NB4 (cell line): ENCODE results near the gene HRAS.

Source experiments
- DNase-seq: peaks from one replicate; pipeline ENCODE4 v3.0.0; 2010; ENCODE audit warnings: low read depth
- H3K4me3 ChIP-seq: one replicate; pipeline ENCODE4 v1.5.1; 2011; ENCODE audit warnings: mild to moderate bottlenecking, low read depth, low read length, moderate library complexity
- MYC ChIP-seq: IDR thresholded peaks from 2 replicates; pipeline ENCODE4 v1.6.1; 2011; ENCODE audit warnings: low read depth, low read length
- POLR2A ChIP-seq: IDR thresholded peaks from 2 replicates; pipeline ENCODE4 v1.6.1; 2011; ENCODE audit warnings: mild to moderate bottlenecking; ENCODE audit not compliant: insufficient read length; ENCODE audit errors: extremely low read depth
- TF ChIP-seq, protein P1 (sequence below): IDR thresholded peaks from one replicate; pipeline ENCODE4 v1.5.1; 2012; ENCODE audit warnings: low read depth, low read length
- TF ChIP-seq, protein P2 (sequence below): IDR thresholded peaks from 2 replicates; pipeline ENCODE4 v1.6.1; 2011; ENCODE audit warnings: low read depth, low read length

Gene HRAS

DNA sequence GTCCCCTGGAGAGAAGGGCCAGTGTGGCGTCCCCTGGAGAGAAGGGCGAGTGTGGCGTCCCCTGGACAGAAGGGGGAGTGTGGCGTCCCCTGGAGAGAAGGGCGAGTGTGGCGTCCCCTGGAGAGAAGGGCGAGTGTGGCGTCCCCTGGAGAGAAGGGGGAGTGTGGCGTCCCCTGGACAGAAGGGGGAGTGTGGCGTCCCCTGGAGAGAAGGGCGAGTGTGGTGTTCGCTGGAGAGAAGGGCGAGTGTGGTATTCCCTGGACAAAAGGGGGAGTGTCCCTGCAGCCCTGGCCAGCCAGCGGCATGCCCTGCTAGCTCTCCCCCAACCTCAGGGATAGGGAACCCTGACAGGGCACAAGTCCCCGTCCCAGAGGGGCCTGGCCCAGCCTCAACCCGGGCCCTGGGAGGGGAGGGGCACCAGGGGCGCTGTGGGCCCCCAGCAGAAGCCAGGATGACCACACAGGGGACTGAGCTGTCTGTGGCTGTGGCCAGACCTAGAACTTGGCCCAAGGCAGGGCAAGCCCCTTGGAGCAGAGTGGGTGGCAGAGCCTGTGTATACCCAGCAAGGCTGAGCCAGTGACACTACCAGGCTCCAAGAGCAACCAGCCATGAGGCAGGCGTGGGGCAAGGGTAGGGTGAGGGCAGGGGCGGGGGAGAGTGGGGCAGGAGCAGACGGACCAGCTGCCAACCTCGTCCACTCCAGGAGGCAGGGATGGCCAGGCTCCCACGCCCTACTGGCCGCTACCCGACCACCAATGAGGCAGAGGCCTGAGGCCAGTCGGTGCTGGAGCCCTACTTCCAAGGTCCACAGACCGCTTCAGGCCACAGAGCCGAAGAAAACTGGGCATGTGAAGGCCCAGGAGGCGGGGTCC, 4.2 kb downstream of the HRAS start:
- DNase-seq: no peak
- no peak overlapping the region for H3K4me3 ChIP-seq
- no peak for TF ChIP-seq MYC

DNA sequence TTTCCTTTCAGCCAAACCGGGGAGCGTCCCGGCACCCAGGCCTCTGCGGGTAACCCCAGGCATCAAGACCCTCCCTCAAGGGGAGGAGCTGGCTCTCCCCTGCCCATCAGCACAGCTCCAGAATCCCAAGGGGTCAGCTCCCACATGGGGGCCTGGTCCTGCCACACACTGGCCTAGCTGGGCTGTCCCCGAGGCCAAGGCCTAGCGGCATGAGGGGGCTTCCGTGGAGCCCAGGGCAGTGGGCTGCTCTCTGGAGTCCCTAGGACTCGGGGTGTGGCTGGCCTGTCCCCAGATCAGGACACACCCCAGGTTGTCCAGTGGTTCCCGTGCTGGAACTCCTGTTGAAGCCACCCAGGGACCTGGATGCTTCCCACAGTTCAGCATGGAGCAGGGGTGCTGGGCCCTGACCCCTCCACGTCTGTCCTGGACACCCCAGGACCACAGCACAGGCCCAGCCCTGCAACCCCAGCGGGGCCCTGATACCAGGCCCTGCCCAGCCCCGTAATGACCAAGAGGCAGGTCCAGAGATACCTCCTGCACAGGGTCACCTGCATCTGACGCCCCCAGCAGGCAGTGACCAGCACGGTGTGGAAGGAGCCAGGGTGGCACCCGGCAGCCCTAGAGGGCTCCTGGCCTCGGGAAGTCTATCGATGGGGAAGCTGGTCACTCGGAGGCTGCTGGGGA, 5.5 kb downstream of the HRAS start:
- DNase-seq: no peak
- TF ChIP-seq, protein P1, sequence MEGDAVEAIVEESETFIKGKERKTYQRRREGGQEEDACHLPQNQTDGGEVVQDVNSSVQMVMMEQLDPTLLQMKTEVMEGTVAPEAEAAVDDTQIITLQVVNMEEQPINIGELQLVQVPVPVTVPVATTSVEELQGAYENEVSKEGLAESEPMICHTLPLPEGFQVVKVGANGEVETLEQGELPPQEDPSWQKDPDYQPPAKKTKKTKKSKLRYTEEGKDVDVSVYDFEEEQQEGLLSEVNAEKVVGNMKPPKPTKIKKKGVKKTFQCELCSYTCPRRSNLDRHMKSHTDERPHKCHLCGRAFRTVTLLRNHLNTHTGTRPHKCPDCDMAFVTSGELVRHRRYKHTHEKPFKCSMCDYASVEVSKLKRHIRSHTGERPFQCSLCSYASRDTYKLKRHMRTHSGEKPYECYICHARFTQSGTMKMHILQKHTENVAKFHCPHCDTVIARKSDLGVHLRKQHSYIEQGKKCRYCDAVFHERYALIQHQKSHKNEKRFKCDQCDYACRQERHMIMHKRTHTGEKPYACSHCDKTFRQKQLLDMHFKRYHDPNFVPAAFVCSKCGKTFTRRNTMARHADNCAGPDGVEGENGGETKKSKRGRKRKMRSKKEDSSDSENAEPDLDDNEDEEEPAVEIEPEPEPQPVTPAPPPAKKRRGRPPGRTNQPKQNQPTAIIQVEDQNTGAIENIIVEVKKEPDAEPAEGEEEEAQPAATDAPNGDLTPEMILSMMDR: no peak
- TF ChIP-seq POLR2A: no peak

DNA sequence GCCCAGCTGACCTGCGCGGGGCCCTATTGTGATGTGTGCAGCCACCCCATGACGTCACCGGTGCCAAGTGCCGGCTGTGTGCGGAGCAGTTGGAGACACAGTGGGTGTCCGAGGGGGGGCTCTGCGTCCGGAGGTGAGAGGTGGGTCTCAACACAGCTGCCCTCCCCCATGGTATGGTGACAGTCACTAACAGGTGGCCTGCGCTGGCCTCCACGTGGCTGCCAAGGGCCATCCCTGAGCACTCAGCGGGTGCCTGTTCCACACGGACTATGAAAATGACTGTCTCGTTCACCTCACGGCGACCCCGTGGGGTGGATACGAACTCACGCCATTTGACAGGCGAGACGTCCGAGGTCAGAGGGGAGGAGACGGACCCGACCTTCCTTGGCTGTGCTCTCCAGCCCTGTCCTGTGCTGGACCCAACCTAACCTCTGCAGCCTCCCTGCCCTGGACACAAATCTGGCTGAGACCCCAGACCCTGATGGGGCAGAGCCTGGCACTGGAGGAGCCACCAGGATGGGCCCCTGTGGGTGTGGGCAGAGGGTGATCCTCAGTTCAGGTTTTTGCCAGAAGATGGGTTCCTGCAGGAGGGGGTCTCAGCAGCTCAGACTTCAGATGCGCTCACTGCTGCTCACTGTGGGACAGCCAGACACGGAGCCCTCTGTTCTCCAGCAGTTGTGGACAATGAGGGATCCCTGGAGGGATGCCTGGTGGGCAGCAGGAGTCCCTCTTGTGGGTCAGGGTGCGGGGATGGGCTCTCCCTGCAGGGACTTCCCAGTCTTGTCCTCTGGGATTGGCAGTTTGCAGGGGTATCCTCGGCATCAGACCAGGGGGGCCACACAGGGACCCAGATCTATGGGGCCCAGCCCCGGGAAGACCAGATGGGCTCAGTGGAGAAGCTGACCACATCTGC, 6.3 kb downstream of the HRAS start:
- H3K4me3 ChIP-seq: no peak overlapping the region
- DNase-seq: no peak
- TF ChIP-seq, protein P2, sequence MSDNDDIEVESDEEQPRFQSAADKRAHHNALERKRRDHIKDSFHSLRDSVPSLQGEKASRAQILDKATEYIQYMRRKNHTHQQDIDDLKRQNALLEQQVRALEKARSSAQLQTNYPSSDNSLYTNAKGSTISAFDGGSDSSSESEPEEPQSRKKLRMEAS: no peak

More for the DNA sequence above, 5.5 kb downstream of the HRAS start:
- H3K4me3 ChIP-seq: no peak overlapping the region

DNA sequence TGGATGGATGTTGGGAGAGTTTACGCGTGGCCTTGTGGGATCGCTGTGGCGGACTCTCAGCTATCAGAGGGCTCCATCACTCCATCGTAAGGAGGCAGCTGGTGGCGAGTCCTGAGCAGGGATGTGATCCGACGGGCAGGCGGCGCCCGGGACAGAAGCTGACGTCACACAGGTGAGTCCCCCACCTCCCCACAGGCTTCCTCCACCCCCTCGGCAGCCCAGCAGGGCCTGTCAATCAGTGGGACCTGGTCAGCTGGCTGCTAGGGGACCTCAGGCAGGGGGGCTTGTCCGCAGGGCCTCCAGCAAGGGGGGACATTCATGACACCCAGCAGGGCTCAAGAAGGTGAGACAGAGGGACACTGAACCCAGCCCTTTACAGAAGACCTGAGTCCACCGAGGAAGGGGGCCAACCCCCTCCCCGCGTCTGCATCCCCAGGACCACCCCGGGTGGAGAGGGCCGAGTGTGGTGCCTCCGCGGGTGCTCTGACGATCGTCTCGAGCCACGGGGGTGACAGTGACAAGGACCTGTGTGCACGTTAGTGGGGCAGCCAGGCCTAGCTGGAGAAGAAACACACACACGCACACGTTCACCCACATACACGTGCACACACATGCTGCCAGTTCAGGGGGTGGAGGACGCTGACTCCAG, 7.1 kb downstream of the HRAS start:
- no peak for DNase-seq
- H3K4me3 ChIP-seq: no peak overlapping the region
- TF ChIP-seq MYC (no peak), POLR2A (no peak)

DNA sequence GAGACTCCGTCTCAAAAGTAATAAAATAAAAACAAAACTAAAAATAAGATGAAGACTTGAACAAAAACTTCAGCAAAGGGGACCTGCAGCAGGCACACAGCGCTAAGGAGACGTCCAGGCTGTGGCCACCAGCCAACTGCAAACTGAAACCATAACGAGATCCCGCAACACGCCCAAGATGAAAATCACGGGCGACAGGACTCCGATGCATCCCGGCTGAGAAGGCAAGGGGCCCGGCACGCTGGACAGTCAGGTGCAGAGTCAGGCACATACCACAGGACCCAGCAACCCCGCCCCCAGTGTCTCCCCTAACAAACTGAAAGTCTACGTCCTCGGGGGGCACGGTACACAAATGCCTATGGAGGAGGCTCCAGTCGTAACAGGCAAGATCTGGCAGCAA, 9.2 kb downstream of the HRAS start:
- DNase-seq: no peak
- H3K4me3 ChIP-seq: no peak overlapping the region
- no peak for TF ChIP-seq MYC
- TF ChIP-seq, protein P1: no peak
- TF ChIP-seq POLR2A: no peak
- TF ChIP-seq, protein P2: no peak

DNA sequence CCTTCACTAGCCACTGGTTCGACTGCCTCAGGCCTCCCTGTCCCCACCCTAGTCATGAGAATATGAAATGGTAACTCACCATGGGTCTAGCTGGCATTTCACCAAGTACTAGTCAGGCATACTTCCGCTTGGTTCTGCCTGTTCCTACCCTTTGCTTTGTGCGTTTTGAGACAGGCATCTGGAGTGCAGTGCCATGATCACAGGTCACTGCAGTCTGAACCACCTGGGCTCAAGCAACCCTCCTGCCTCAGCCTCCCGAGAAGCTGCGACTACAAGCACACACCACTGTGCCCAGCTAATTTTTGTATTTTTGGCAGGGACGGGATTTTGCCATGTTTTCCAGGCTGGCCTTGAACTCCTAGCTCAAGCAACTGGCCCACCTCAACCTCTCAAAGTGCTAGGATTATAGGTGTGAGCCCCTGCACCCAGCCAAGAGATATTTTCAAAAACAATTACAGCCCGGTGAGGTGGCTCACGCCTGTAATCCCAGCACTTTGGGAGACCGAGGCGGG, 14.1 kb downstream of the HRAS start:
- TF ChIP-seq, protein P1: no peak
- TF ChIP-seq MYC (no peak), POLR2A (no peak)
- TF ChIP-seq, protein P2: no peak
- no peak for DNase-seq
- H3K4me3 ChIP-seq: no peak overlapping the region
